Testis (tissue), 3 donors: ENCODE data around the gene SLC39A9. TPM values are rescaled to one million over a fixed set of nuclear protein-coding genes. Genes with fewer than 3 reads are reported as not detected.

Experiments used
- DNase-seq: peaks from one replicate; pipeline ENCODE4 v3.0.0-alpha.2; 2019
- H3K27ac ChIP-seq, 2 donors: fragments of 200-600 bp; sonication (generic); one replicate each; pipeline ENCODE4 v1.5.1; 2019
- H3K27me3 ChIP-seq: fragments of 200-600 bp; sonication (generic); one replicate; pipeline ENCODE4 v1.5.1; 2019
- H3K36me3 ChIP-seq: fragments of 200-600 bp; sonication (generic); one replicate; pipeline ENCODE4 v1.5.1; 2017; ENCODE audit warnings: low read depth; ENCODE audit errors: missing control alignments
- H3K4me1 ChIP-seq: fragments of 200-600 bp; sonication (generic); one replicate; pipeline ENCODE4 v1.5.1; 2019
- H3K4me3 ChIP-seq, 2 donors: fragments of 200-600 bp; sonication (generic); one replicate each; pipeline ENCODE4 v1.5.1; 2017 to 2019
- H3K9me3 ChIP-seq: fragments of 200-600 bp; sonication (generic); one replicate; pipeline ENCODE4 v1.5.1; 2017
- POLR2A ChIP-seq: fragments of 450-650 bp; IDR thresholded peaks from one replicate; pipeline ENCODE4 v1.6.1; 2017; ENCODE audit warnings: antibody characterized with exemption, mild to moderate bottlenecking, moderate library complexity
- WGBS, 2 donors: methylation state at CpG; one replicate each; pipeline ENCODE4 v1.1.5; 2018; 5-methylcytosine and 5-hydroxymethylcytosine counted together
- intact Hi-C: fragments of 100-400 bp; cut with DNase I; formaldehyde crosslinking; loops from one replicate; pipeline ENCODE4 v1.15.1; 2023; ENCODE audit warnings: low total_unique reads
- polyA plus RNA-seq: library from polyadenylated mRNA; stranded (reverse); fragments of 350-450 nt; fragmentation: Illumina TruSeq; extraction: RNeasy Lipid Tissue Mini Kit (QIAGEN cat#74804); gene quantifications from one replicate; pipeline ENCODE4 v1.2.3, GENCODE V29; 2014; ENCODE audit warnings: low read depth, low replicate concordance; ENCODE audit not compliant: insufficient read depth
- total RNA-seq, 2 donors: library from RNA; depleted of rRNA; stranded (reverse); fragments of >200 nt; gene quantifications; one replicate each; pipeline ENCODE4 v1.2.3, GENCODE V29; 2016
- TF ChIP-seq, protein P1 (sequence below), 3 experiments: fragments of 450-650 bp in 2 of 3; fragments of 200-600 bp in 1 of 3; sonication (generic) in 1 of 3; IDR thresholded peaks; one replicate each; pipeline ENCODE4 v1.5.1; 2016 to 2019; ENCODE audit warnings: antibody characterized with exemption in 3 of 3, mild to moderate bottlenecking in 2 of 3, moderate library complexity in 1 of 3

SLC39A9 gene
- total and polyA plus RNA-seq, 3 donors from 2014 or later: 38.0 to 73.3 (median 59.9) TPM

- Histone ChIP-seq H3K4me3 (no peak overlapping the region), H3K9me3 (no peaks in the 10 kb centered on the region), H3K27ac (no peak overlapping the region), H3K36me3 (no peaks in the 10 kb centered on the region), H3K27me3 (no peaks in the 10 kb centered on the region), H3K4me1 (no peaks in the 10 kb centered on the region)
- 63 to 74% methylated on average over 3 of the region's 3 CpGs for WGBS, 2 donors
- TF ChIP-seq, protein P1, sequence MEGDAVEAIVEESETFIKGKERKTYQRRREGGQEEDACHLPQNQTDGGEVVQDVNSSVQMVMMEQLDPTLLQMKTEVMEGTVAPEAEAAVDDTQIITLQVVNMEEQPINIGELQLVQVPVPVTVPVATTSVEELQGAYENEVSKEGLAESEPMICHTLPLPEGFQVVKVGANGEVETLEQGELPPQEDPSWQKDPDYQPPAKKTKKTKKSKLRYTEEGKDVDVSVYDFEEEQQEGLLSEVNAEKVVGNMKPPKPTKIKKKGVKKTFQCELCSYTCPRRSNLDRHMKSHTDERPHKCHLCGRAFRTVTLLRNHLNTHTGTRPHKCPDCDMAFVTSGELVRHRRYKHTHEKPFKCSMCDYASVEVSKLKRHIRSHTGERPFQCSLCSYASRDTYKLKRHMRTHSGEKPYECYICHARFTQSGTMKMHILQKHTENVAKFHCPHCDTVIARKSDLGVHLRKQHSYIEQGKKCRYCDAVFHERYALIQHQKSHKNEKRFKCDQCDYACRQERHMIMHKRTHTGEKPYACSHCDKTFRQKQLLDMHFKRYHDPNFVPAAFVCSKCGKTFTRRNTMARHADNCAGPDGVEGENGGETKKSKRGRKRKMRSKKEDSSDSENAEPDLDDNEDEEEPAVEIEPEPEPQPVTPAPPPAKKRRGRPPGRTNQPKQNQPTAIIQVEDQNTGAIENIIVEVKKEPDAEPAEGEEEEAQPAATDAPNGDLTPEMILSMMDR (IDR thresholded peaks at IDR 0.05): no peak
- no peak for TF ChIP-seq POLR2A
- no peak for DNase-seq
- intact Hi-C loops: loop anchor here (10.0 kb wide), 1 partner anchor 121 kb away; no protein-coding TSS in a partner anchor
These were observed 32.4 kb upstream of the SLC39A9 start for GRCh38 chr14:69366069-69366468.

DNA sequence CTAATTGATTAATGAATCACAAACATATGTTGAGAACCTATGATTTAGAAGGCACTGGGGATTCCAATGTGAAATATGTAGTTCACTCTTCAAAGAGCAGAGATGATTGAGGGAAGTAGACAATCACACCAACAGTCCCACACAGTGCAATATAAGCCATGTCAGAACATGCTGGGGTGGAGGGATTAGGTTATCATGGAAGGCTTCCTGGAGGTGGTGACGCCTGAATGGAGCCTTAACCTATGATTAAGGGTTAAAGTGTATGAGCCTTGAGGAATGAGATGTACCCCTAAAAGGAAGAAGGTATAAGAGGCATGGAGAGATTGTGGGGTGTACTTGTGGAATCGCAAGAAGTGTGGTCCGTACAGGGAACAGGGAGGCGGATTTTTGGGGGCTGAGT lies 31.7 kb upstream of the SLC39A9 start:
- TF ChIP-seq POLR2A: no peak
- TF ChIP-seq, protein P1 (IDR thresholded peaks at IDR 0.05): no peak
- Histone ChIP-seq H3K36me3 (no peaks in the 10 kb centered on the region), H3K27ac (no peak overlapping the region), H3K4me3 (no peak overlapping the region), H3K4me1 (no peaks in the 10 kb centered on the region), H3K27me3 (no peaks in the 10 kb centered on the region), H3K9me3 (no peaks in the 10 kb centered on the region)
- no peak for DNase-seq
- intact Hi-C loops: loop anchor here (10.0 kb wide), 1 partner anchor 122 kb away; no protein-coding TSS in a partner anchor
- WGBS, 2 donors: 93 to 96% methylated on average over 4 of the region's 4 CpGs

GRCh38 chr14:69368381-69368780 lies 30.1 kb upstream of the SLC39A9 start:
- DNase-seq: no peak
- Histone ChIP-seq H3K4me3 (no peak overlapping the region), H3K27ac (no peak overlapping the region), H3K9me3 (no peaks in the 10 kb centered on the region), H3K27me3 (no peaks in the 10 kb centered on the region), H3K4me1 (no peaks in the 10 kb centered on the region), H3K36me3 (no peaks in the 10 kb centered on the region)
- no peak for TF ChIP-seq POLR2A
- TF ChIP-seq, protein P1 (IDR thresholded peaks at IDR 0.05): no peak
- intact Hi-C loops: loop anchor here (10.0 kb wide), 1 partner anchor 124 kb away; no protein-coding TSS in a partner anchor
- 92 to 96% methylated on average over 1 of the region's 1 CpG for WGBS, 2 donors

DNA sequence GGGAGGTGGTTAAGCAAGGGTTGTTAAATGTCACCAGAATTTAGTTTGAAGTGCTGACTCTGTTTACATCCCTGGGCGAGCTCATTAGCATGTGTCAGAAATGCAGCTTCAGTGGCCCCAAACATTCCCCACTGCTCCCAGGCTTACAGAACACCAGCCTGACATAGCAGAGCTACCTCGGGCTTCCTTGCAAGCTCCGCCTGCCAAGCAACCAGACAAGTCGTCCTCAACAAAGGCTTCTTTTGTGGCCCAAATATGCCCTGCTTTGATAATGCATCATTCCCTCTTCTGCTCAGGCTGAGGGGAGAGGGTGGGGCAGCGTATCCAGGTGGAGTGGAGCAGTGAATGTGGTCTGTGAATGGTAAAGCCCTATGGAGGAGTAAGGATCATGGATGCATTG lies 28.4 kb upstream of the SLC39A9 start:
- Histone ChIP-seq H3K27ac (no peak overlapping the region), H3K36me3 (no peaks in the 10 kb centered on the region), H3K4me1 (no peaks in the 10 kb centered on the region), H3K27me3 (no peaks in the 10 kb centered on the region), H3K4me3 (no peak overlapping the region), H3K9me3 (no peaks in the 10 kb centered on the region)
- DNase-seq: no peak
- intact Hi-C loops: no loop called here
- TF ChIP-seq POLR2A: no peak
- TF ChIP-seq, protein P1 (IDR thresholded peaks at IDR 0.05): no peak
- 75 to 76% methylated on average over 5 of the region's 5 CpGs for WGBS, 2 donors

GRCh38 chr14:69372146-69372545 lies 26.3 kb upstream of the SLC39A9 start:
- Histone ChIP-seq H3K4me3 (no peak overlapping the region), H3K27ac (no peak overlapping the region), H3K27me3 (no peaks in the 10 kb centered on the region), H3K9me3 (no peaks in the 10 kb centered on the region), H3K4me1 (no peaks in the 10 kb centered on the region), H3K36me3 (no peaks in the 10 kb centered on the region)
- no peak for DNase-seq
- intact Hi-C loops: no loop called here
- TF ChIP-seq, protein P1 (IDR thresholded peaks at IDR 0.05): no peak
- TF ChIP-seq POLR2A: no peak
- WGBS, 2 donors: 97 to 100% methylated on average over 3 of the region's 3 CpGs
